ENCODE measurements around the gene THOC5. TPM values are rescaled to one million over a fixed set of nuclear protein-coding genes. Genes with fewer than 3 reads are reported as not detected.

The THOC5 gene
- total RNA-seq = 51.4 and 53.0 TPM in 2 replicates

DNA sequence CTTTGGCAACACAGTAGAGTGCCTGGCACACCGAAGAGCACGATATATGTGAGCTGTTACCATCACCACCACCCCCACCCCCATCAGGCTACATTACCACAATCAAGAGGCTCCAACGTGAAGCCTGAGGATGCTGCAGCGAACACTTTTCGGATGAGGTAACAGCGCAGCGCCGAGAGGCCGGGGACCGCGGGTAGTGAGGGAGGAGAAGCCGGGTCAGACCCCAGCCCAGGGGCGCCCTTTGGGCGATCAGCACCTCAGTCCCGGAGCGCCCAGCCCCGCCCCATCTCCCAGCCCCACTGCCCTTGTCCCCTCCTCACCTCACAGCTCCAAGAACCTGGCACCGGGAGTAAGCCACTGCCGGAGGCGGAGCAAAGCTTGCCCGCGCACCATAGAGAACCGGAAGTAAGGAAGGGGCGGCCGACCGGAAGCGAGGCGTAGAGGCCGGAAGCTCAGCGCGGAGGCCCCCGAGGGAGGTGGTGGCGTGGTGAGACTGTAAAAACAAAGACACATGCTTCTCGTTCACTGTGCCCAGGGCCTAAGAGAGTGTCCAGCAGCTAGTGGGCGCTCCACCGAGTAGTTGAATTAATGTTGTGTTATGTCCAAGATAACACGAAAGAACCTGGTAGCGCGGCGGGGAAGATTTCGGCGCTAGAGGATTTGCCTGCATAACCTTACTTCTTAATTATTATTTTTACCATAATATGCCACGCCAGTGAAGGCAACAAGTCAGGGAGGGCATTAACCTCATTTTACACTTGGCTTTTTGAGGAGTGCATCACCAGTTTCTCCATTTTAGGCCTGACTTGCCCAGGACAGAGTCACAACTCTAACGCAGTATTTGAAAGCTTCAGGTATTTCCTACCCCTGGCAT lies at the start of gene THOC5:
TSS of gene THOC5 (minus strand) at position 407 of the 874 bp plus-strand sequence. CDS start 4,610 bp downstream, outside the sequence.

DNA sequence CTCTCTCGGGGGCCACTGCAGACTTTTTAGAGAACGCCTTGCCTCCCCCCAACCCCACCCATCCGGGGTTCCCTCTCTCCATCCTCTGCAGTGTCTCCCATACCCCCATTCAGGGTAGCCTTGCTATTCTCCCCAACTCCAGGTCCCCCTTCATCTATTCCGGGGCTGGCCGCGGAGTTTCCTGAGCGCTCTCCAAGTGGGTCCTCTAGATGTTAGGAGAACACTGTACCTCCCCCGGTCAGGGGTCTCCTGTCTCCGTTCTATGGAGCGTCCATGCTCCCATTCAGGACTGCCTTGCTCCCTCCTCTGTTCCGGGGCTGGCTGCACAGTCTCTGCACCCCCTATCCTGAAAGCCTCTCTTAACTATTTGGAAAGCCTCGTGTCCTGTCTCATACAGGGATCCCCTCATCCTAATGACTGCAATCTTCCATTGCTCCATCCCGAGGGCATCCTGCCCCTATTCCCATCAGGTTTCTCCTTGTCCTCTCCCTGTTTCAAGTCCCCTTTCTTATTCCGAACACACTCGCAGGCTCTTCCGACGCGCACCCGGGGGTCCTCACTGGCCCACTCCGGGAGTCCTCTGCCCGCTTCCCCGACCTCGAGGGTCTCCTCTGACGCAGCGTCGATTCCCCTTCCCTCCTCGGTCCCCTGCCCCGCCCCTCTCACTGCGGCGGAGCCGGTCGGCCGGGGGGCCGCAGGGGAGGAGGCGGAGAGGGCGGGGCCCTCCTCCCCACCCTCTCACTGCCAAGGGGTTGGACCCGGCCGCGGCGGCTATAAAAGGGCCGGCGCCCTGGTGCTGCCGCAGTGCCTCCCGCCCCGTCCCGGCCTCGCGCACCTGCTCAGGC lies 73.9 kb downstream of the THOC5 start, which contains the start of gene NEFH:
TSS of gene NEFH (plus strand) at position 802 of the 845 bp plus-strand sequence. CDS start 45 bp downstream, outside the sequence.

Other genes with a start within 250 kb of the THOC5 start
- 4.0 and 6.3 TPM in 2 replicates for gene GAS2L1, start 247.1 kb downstream of the THOC5 start, total RNA-seq
- gene RASL10A, start 238.1 kb downstream of the THOC5 start, total RNA-seq = under 0.01 TPM in 1 of 2 replicates, not detected in the other
- 42.5 and 51.3 TPM in 2 replicates for gene AP1B1, start 165.2 kb downstream of the THOC5 start, total RNA-seq
- gene RFPL1, start 115.2 kb downstream of the THOC5 start, total RNA-seq = not detected in 2 replicates
- 0.09 and 0.14 TPM in 2 replicates for gene NEFH, start 73.5 kb downstream of the THOC5 start, total RNA-seq
- 35.2 and 40.2 TPM in 2 replicates for gene NIPSNAP1, start 27.4 kb upstream of the THOC5 start, total RNA-seq
- 43.7 and 58.4 TPM in 2 replicates for gene NF2, start 49.9 kb upstream of the THOC5 start, total RNA-seq
- not detected in 2 replicates for gene CABP7, start 166.2 kb upstream of the THOC5 start, total RNA-seq
- gene ZMAT5, start 213.2 kb upstream of the THOC5 start, total RNA-seq = 14.4 and 18.5 TPM in 2 replicates
- 97.2 and 133 TPM in 2 replicates for gene UQCR10, start 213.6 kb upstream of the THOC5 start, total RNA-seq

All from smooth muscle cell of bladder (primary cell).